Mesothelial cell of epicardium (in vitro differentiated cells): ENCODE measurements around the gene VPS16. TPM values are rescaled to one million over a fixed set of nuclear protein-coding genes. Genes with fewer than 3 reads are reported as not detected.

Experiments
- DNase-seq, 2 experiments: peaks; one replicate each; pipeline ENCODE4 v3.0.0; 2021; ENCODE audit warnings: low spot score in 2 of 2; ENCODE audit not compliant: unreplicated experiment in 2 of 2
- H3K27ac Mint-ChIP-seq: 2 replicates; pipeline ENCODE4 v1.8.0; 2021; ENCODE audit warnings: mixed read lengths
- H3K27me3 Mint-ChIP-seq: 2 replicates; pipeline ENCODE4 v1.8.0; 2021; ENCODE audit warnings: low read depth, mixed read lengths
- H3K36me3 Mint-ChIP-seq: 2 replicates; pipeline ENCODE4 v1.8.0; 2021; ENCODE audit warnings: mixed read lengths
- H3K4me1 Mint-ChIP-seq: 2 replicates; pipeline ENCODE4 v1.8.0; 2021; ENCODE audit warnings: mixed read lengths
- H3K4me3 Mint-ChIP-seq: 2 replicates; pipeline ENCODE4 v1.8.0; 2021; ENCODE audit warnings: mild to moderate bottlenecking, moderate library complexity, mixed read lengths
- H3K9me3 Mint-ChIP-seq: 2 replicates; pipeline ENCODE4 v1.8.0; 2021; ENCODE audit warnings: mixed read lengths
- total RNA-seq: library from RNA; stranded (reverse); gene quantifications from 3 replicates; pipeline ENCODE4 v1.2.1, GENCODE V29; 2021
- TF ChIP-seq, protein P1 (sequence below): fragments of 200-600 bp; sonication (generic); IDR thresholded peaks from one replicate; pipeline ENCODE4 v1.5.0; 2021; ENCODE audit warnings: antibody characterized with exemption; ENCODE audit not compliant: unreplicated experiment

VPS16 gene
- total RNA-seq, 1 donor from 2014 or later, result 51.6 TPM

DNA sequence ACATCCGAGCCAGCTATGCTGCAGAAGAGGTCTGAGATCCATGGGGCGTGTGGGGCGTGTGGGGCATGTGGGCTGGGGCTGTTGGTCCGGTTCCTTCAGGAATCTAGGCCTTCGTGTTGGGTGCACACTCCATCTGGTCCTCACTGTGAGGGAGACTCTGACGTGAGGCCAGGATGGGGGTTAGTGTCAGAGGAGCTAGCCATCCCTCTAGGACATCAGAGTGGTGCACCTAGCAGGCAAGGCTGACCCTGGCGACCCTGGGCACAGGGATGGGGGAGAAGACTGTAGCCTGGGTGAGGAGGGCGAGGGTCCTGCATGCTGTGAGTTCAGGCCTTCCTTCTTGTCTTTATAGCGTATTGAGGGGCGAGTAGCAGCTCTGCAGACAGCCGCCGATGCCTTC is 24.1 kb downstream of the VPS16 start:
- H3K27ac Mint-ChIP-seq, result no peak overlapping the region
- TF ChIP-seq, protein P1, sequence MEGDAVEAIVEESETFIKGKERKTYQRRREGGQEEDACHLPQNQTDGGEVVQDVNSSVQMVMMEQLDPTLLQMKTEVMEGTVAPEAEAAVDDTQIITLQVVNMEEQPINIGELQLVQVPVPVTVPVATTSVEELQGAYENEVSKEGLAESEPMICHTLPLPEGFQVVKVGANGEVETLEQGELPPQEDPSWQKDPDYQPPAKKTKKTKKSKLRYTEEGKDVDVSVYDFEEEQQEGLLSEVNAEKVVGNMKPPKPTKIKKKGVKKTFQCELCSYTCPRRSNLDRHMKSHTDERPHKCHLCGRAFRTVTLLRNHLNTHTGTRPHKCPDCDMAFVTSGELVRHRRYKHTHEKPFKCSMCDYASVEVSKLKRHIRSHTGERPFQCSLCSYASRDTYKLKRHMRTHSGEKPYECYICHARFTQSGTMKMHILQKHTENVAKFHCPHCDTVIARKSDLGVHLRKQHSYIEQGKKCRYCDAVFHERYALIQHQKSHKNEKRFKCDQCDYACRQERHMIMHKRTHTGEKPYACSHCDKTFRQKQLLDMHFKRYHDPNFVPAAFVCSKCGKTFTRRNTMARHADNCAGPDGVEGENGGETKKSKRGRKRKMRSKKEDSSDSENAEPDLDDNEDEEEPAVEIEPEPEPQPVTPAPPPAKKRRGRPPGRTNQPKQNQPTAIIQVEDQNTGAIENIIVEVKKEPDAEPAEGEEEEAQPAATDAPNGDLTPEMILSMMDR, result no peak
- H3K36me3 Mint-ChIP-seq, result peaks cover 17% of the 10 kb centered on the region
- no peaks in the 10 kb centered on the region for H3K4me1 Mint-ChIP-seq
- H3K9me3 Mint-ChIP-seq, result no peaks in the 10 kb centered on the region
- H3K4me3 Mint-ChIP-seq, result no peak overlapping the region
- DNase-seq, result no peak
- H3K27me3 Mint-ChIP-seq, result no peaks in the 10 kb centered on the region

DNA sequence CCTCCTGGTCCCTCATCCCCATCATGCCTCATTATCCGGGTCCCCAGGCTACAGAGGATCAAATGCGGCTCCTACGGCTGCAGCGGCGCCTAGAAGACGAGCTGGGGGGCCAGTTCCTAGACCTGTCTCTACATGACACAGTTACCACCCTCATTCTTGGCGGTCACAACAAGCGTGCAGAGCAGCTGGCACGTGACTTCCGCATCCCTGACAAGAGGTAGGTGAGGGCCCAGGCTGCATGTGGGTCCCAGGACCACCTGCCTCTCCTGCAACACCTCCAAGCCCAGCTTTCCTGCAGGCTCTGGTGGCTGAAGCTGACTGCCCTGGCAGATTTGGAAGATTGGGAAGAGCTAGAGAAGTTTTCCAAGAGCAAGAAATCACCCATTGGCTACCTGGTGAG is 24.6 kb downstream of the VPS16 start:
- DNase-seq, result no peak
- H3K36me3 Mint-ChIP-seq, result peaks cover 17% of the 10 kb centered on the region
- no peak overlapping the region for H3K27ac Mint-ChIP-seq
- no peak overlapping the region for H3K4me3 Mint-ChIP-seq
- no peaks in the 10 kb centered on the region for H3K4me1 Mint-ChIP-seq
- H3K9me3 Mint-ChIP-seq, result no peaks in the 10 kb centered on the region
- TF ChIP-seq, protein P1, result no peak
- H3K27me3 Mint-ChIP-seq, result no peaks in the 10 kb centered on the region

DNA sequence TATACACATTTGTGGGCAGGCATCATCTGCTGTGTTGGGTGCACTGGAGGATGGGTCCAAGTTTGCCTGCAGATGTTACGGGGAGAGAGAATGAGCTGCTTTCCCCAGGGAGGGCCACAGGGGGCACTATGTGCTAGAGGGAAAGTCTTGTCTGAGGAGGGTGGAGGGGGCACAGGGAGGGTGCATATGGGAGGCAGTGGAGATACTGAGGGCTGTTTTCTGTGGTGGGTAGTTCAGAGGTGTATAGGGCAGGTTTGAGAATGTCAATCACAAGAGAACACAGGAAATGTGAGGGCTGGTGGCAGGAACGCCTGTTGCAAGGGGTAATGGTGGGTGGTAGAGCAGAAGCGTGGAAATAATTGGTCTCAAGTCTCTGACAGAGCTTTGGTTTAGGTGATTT is 25.1 kb downstream of the VPS16 start:
- Mint-ChIP-seq H3K9me3 (no peaks in the 10 kb centered on the region), H3K27me3 (peaks cover 4% of the 10 kb centered on the region), H3K4me3 (no peak overlapping the region), H3K27ac (no peak overlapping the region), H3K36me3 (peaks cover 17% of the 10 kb centered on the region), H3K4me1 (peaks cover 4% of the 10 kb centered on the region)
- DNase-seq, result no peak
- TF ChIP-seq, protein P1, result no peak

DNA sequence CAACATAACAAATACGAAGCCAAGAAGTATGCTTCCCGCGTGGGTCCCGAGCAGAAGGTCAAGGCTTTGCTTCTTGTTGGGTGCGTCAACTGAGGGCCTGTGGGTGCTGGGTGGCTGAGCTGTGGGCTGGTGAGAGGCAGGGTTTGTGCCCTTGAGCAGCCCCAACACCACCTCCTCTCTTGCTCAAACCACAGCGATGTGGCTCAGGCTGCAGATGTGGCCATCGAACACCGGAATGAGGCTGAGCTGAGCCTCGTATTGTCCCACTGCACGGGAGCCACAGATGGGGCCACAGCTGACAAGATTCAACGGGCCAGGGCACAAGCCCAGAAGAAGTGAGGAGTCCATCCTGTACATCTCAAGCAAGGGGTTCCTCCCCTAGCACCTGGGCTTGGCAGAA is 25.7 kb downstream of the VPS16 start:
- Mint-ChIP-seq H3K36me3 (peaks cover 13% of the 10 kb centered on the region), H3K4me1 (peaks cover 9% of the 10 kb centered on the region), H3K27me3 (peaks cover 10% of the 10 kb centered on the region), H3K4me3 (no peak overlapping the region), H3K9me3 (no peaks in the 10 kb centered on the region), H3K27ac (no peak overlapping the region)
- no peak for DNase-seq
- TF ChIP-seq, protein P1, result no peak

DNA sequence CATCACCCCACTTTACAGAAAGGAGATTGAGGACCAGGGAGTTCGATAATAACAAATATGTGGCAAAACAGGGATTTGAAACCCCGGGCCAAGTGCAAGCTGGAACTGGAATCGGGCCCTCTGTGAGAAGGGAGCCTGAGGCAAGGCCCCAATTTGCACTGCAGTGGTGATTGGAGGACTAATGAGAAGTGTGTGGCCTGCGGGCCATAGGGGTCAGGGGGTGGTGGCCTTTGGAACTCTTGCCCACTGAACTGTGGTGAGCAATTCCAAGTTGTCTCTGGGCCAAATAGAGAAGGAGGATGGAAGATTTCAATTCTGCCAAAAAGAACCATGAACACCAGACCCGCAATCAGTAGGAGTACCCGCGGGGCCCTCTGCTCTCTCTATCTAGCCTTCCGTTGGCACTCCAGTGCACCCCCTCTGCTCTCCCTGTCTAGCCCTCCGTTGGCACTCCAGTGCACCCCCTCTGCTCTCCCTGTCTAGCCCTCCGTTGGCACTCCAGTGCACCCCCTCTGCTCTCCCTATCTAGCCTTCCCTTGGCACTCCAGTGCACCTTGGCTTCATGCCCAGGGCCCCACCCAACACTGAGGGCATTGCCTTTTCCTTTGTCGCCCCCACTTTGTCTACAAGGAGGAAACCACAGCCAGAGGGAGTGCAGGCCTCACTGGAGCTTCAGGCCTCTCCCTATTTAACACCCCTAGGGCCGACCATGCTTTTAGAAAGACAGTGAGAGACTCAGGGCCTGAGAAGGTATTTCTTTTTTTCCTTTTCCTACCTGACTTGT is 26.7 kb downstream of the VPS16 start:
- no peak overlapping the region for H3K27ac Mint-ChIP-seq
- H3K9me3 Mint-ChIP-seq, result no peaks in the 10 kb centered on the region
- peaks cover 14% of the 10 kb centered on the region for H3K4me1 Mint-ChIP-seq
- H3K27me3 Mint-ChIP-seq, result peaks cover 19% of the 10 kb centered on the region
- no peak overlapping the region for H3K4me3 Mint-ChIP-seq
- no peak for DNase-seq
- TF ChIP-seq, protein P1, result no peak
- H3K36me3 Mint-ChIP-seq, result peaks cover 10% of the 10 kb centered on the region
